Measurements from ENCODE around the gene LHFPL6. TPM values are rescaled to one million over a fixed set of nuclear protein-coding genes. Genes with fewer than 3 reads are reported as not detected.
A peak's percentile ranks its signal among the peaks of the same experiment; 100 is the strongest.

LHFPL6 gene
- total RNA-seq, 1 donor from 2014 or later, result 38.5 TPM

DNA sequence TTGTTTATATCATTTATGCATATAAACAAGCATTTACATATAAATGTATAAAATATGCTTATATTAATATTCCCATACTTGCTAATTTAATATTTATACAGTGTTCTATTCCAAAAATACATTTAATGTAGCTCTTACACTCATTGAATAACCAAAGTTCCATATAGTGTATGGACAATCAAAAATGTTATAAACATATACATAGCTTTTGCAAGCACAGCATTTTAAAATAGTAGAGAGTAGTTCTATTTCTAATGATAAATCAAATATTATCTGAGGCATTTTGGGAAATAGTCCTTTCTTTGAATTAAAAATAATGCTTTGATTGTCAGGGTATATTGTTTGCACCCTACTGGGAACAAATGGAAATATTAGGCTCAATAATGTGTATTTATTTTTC, 30.0 kb upstream of the LHFPL6 start:
- no peaks in the 10 kb centered on the region for H3K9me3 Mint-ChIP-seq (ENCODE audit: unreplicated experiment)
- H3K36me3 Mint-ChIP-seq (ENCODE audit: low read depth, unreplicated experiment), result no peaks in the 10 kb centered on the region
- TF ChIP-seq, protein P1, sequence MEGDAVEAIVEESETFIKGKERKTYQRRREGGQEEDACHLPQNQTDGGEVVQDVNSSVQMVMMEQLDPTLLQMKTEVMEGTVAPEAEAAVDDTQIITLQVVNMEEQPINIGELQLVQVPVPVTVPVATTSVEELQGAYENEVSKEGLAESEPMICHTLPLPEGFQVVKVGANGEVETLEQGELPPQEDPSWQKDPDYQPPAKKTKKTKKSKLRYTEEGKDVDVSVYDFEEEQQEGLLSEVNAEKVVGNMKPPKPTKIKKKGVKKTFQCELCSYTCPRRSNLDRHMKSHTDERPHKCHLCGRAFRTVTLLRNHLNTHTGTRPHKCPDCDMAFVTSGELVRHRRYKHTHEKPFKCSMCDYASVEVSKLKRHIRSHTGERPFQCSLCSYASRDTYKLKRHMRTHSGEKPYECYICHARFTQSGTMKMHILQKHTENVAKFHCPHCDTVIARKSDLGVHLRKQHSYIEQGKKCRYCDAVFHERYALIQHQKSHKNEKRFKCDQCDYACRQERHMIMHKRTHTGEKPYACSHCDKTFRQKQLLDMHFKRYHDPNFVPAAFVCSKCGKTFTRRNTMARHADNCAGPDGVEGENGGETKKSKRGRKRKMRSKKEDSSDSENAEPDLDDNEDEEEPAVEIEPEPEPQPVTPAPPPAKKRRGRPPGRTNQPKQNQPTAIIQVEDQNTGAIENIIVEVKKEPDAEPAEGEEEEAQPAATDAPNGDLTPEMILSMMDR (IDR thresholded peaks at IDR 0.05; ENCODE audit: unreplicated experiment), result no peak
- H3K4me3 Mint-ChIP-seq (ENCODE audit: unreplicated experiment), result no peak overlapping the region
- H3K27ac Mint-ChIP-seq (ENCODE audit: unreplicated experiment), result no peak overlapping the region
- peaks cover 7% of the 10 kb centered on the region for H3K4me1 Mint-ChIP-seq (ENCODE audit: unreplicated experiment)
- no peak for DNase-seq (ENCODE audit: low spot score)
- peaks cover 3% of the 10 kb centered on the region for H3K27me3 Mint-ChIP-seq (ENCODE audit: unreplicated experiment)

DNA sequence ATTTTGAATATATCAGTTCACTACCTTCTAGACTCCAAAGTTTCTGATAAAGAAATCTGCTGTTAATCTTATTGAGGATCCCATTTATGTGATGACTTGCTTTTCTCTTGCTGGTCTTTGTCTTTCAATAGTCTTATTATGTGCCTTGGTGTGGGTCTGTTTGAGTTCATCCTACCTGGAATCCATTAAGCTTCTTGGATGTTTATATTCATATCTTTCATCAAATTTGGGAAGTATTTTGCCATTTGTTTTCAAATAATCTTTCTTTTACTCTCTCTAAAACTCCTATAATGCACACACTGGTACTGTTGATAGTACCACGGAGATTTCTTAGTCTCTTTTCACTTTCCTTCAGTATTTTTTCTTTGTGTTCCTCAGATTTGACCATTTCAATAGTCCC, 28.3 kb upstream of the LHFPL6 start:
- no peak overlapping the region for H3K27ac Mint-ChIP-seq (ENCODE audit: unreplicated experiment)
- H3K9me3 Mint-ChIP-seq (ENCODE audit: unreplicated experiment), result no peaks in the 10 kb centered on the region
- no peak for DNase-seq (ENCODE audit: low spot score)
- peaks cover 2% of the 10 kb centered on the region for H3K27me3 Mint-ChIP-seq (ENCODE audit: unreplicated experiment)
- H3K4me3 Mint-ChIP-seq (ENCODE audit: unreplicated experiment), result no peak overlapping the region
- peaks cover 5% of the 10 kb centered on the region for H3K4me1 Mint-ChIP-seq (ENCODE audit: unreplicated experiment)
- TF ChIP-seq, protein P1 (IDR thresholded peaks at IDR 0.05; ENCODE audit: unreplicated experiment), result no peak
- H3K36me3 Mint-ChIP-seq (ENCODE audit: low read depth, unreplicated experiment), result no peaks in the 10 kb centered on the region

DNA sequence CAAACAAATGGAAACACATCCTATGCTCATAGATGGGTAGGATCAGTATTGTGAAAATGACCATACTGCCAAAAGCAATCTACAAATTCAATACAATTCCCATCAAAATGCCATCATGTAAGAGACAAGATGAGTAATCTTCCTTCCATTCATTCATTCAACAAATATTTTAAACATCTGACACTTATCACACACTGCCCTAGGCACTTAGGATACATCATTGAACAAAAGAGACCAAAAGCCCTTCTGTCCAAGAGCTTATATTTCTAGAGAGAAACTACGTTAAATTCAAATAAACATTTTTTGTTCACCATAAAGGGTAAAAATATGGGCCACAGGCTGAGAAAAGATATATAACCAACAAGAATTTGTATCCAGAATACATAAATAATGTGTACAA, 20.5 kb upstream of the LHFPL6 start:
- H3K27me3 Mint-ChIP-seq (ENCODE audit: unreplicated experiment), result peaks cover 2% of the 10 kb centered on the region
- no peaks in the 10 kb centered on the region for H3K36me3 Mint-ChIP-seq (ENCODE audit: low read depth, unreplicated experiment)
- no peak overlapping the region for H3K4me3 Mint-ChIP-seq (ENCODE audit: unreplicated experiment)
- TF ChIP-seq, protein P1 (IDR thresholded peaks at IDR 0.05; ENCODE audit: unreplicated experiment), result no peak
- H3K9me3 Mint-ChIP-seq (ENCODE audit: unreplicated experiment), result no peaks in the 10 kb centered on the region
- H3K27ac Mint-ChIP-seq (ENCODE audit: unreplicated experiment), result no peak overlapping the region
- no peak for DNase-seq (ENCODE audit: low spot score)
- H3K4me1 Mint-ChIP-seq (ENCODE audit: unreplicated experiment), result no peaks in the 10 kb centered on the region

- Mint-ChIP-seq H3K27ac (ENCODE audit: unreplicated experiment) (no peak overlapping the region), H3K4me3 (ENCODE audit: unreplicated experiment) (no peak overlapping the region), H3K9me3 (ENCODE audit: unreplicated experiment) (no peaks in the 10 kb centered on the region), H3K36me3 (ENCODE audit: low read depth, unreplicated experiment) (no peaks in the 10 kb centered on the region), H3K4me1 (ENCODE audit: unreplicated experiment) (no peaks in the 10 kb centered on the region), H3K27me3 (ENCODE audit: unreplicated experiment) (peaks cover 2% of the 10 kb centered on the region)
- TF ChIP-seq, protein P1 (IDR thresholded peaks at IDR 0.05; ENCODE audit: unreplicated experiment), result no peak
- no peak for DNase-seq (ENCODE audit: low spot score)
These were observed 15.6 kb upstream of the LHFPL6 start for GRCh38 chr13:39618561-39618960.

- H3K4me3 Mint-ChIP-seq (ENCODE audit: unreplicated experiment), result no peak overlapping the region
- no peak overlapping the region for H3K27ac Mint-ChIP-seq (ENCODE audit: unreplicated experiment)
- peaks cover 2% of the 10 kb centered on the region for H3K27me3 Mint-ChIP-seq (ENCODE audit: unreplicated experiment)
- H3K36me3 Mint-ChIP-seq (ENCODE audit: low read depth, unreplicated experiment), result no peaks in the 10 kb centered on the region
- no peaks in the 10 kb centered on the region for H3K9me3 Mint-ChIP-seq (ENCODE audit: unreplicated experiment)
- H3K4me1 Mint-ChIP-seq (ENCODE audit: unreplicated experiment), result no peaks in the 10 kb centered on the region
- peak; percentile 64 for DNase-seq (ENCODE audit: low spot score)
- TF ChIP-seq, protein P1 (IDR thresholded peaks at IDR 0.05; ENCODE audit: unreplicated experiment), result peak; percentile 61
These were observed 13.2 kb upstream of the LHFPL6 start for GRCh38 chr13:39616087-39616694.
